Left ventricle myocardium superior (tissue), 1 donor: ENCODE measurements around the gene CDKAL1. TPM values are rescaled to one million over a fixed set of nuclear protein-coding genes. Genes with fewer than 3 reads are reported as not detected.
"Not testable (repeated sequence)": the region's sequence is repeated elsewhere in the genome, so short reads cannot be mapped to it uniquely, and the experiment has no call there.

Experiments used
- ATAC-seq: fragments of 200-7000 bp; cut with Tn5 transposase; one replicate; pipeline ENCODE4 v1.9.1; 2020; ENCODE audit warnings: mild to moderate bottlenecking, moderate library complexity
- DNase-seq: peaks from one replicate; pipeline ENCODE4 v3.0.0-alpha.2; 2020
- intact Hi-C: fragments of 100-400 bp; cut with micrococcal nuclease; formaldehyde crosslinking; loops from one replicate; pipeline ENCODE4 v1.11.0; 2022
- long read RNA-seq: library from polyadenylated mRNA; unstranded; transcript quantifications from one replicate; pipeline ENCODE4 v2.0.0, GENCODE V29; 2021
- total RNA-seq: library from RNA; stranded (reverse); fragmentation: NEBNext Ultra II Directional; extraction: Animal tissue kit (Norgen Biotek cat#: 25700); gene quantifications from one replicate; pipeline ENCODE4 v1.2.1, GENCODE V29; 2021
- donor health status: DM: no; HTN: yes; CAD: no; lungs with severe emphysema.

The CDKAL1 gene
- 9.9 TPM for total RNA-seq
- long read RNA-seq, transcript CDKAL1-201 (16 exons, 3,272 nt): major isoform, 6 of 10 reads
- long read RNA-seq, partial matches to known transcripts: 2 of 10 reads
- long read RNA-seq, other reads (novel, unspliced or antisense): 2 of 10 reads

DNA sequence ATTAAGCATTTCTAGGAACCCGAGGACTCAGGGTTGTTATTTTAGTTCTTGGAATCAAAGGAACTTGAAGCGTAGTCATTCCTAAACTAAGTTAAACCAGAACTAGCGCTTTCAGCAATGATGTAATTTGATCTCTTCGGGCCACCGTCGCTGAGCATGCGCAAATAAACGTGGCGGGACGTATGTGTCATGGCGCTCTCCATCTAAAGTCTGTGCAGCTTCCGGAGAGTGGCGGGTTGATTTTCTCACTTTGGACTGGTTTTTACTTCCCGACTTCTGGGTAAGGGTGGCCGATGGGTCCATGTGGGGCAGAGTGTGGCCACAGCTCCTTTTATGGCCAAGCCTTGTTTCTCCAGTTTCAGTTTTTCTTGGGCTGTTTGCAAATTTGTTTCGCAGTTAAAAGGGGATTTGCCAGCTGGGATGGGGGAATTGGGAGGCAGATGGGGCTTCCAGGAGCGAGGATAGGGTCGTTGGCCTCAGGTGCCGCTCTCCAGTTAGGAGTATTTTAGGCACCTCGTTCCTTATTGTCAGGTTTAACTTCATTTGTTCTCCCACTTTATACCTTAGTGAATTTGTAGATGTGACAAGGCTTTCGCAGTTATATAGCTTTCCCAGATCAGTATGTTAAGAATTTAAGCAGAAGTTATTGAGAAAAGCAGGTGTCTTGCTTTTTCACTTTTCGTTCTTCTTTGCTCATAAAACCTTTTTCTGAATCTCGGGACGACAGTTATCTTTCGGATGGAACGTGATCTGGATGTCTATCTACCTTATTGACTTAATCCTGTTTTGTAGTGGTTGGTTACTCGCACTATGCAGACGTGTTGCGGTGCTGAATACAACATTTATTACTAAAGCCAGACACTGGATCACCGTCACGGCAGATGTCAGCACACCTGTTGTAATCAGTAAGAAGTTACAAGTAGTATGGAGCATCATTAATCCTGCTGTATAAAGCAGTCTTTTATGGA lies at the start of gene CDKAL1:
Gene CDKAL1, plus strand, starts transcription at position 163 of the 968 bp plus-strand sequence. CDS start 11,894 bp downstream, outside the sequence.
- intact Hi-C loops: loop anchor here (5.0 kb wide), 1 partner anchor 132 kb away; the partner anchor contains the start of gene E2F3
- DNase-seq (peak; percentile 90), ATAC-seq (peak; percentile 96)

GRCh38 chr6:20486641-20487040 lies 47.6 kb upstream of the CDKAL1 start:
- no peak for ATAC-seq
- DNase-seq: no peak
- intact Hi-C loops: no loop called here

- intact Hi-C loops: no loop called here
- DNase-seq (no peak), ATAC-seq (no peak)
These were observed 46.4 kb upstream of the CDKAL1 start for GRCh38 chr6:20487669-20488375.

GRCh38 chr6:20490591-20490990 lies 43.7 kb upstream of the CDKAL1 start:
- intact Hi-C loops: no loop called here
- ATAC-seq: no peak

DNA sequence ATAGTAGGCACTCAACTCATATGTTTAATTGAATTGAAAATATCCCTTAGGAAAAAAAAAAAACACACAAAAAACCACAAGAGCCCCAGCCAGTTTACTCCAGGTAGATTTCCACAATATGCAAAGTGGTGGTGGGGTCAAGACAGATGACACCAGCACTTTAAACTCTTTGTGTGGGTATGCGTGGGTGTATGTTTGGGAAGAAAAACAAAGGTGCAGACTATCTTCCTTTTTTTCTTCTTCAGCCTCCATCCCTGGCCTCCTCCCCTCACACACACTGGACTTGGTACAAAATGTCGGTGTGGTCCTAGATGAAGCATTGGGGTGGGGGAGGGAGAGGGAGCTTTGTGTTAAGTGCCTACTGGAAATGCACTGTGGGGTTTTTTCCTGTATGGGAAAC lies 42.2 kb upstream of the CDKAL1 start:
- ATAC-seq: no peak
- intact Hi-C loops: no loop called here
- no peak for DNase-seq

More at GRCh38 chr6:20490591-20490990, 43.7 kb upstream of the CDKAL1 start:
- no peak for DNase-seq

DNA sequence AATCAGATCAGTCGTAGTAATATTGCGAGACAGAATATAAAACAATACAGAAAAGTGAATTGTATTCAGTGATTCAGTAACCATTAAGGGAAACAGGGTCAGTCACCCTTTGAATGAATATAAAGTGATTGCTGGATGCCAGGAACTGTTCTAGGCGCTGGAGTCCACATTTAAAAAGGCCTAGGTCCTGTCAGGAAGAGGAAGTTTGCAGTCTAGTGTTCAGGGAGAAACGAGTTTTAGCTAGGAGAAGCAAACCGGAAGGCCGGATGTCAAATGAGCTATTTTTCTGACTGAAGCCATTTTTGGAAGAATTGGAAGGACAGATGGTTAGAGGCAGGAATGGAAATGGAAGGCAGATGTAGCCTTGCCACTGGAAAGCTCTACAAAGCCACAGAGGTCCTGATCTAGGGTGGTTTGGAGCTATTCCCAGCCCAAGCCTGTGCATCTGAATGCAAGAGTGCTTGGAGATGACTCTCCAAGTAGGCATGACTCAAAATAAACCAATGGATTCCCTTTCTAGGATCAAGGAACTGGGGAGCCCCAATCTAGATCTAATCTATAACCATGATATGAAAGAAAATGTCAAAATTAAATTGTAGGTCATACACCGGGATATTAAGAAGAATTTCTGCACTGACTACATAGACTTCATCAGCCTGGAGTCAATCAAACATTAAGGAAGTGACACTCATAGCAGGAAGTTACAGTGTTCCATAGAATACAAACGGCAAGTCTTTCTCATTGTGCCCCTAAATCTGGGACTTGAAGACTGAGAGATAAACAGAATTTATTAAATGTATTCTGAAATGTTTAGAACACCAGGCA lies 36.8 kb upstream of the CDKAL1 start:
- intact Hi-C loops: no loop called here
- ATAC-seq (no peak), DNase-seq (no peak)

DNA sequence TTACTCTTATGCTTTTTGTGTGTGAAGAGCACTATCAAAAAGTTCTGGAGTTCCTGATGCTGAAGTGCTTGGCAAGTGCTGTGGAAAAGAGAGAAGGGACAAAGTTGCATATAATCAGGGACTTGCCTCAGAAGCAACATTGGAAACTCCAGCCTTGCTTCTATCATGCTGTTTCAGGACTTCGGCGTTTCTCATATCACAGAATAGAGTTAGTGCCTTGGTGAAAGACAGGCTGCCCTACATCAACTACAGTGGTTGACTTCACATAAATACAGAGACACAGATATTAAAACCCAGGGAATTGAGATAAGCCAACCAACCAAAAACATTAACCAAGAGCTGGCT lies 36.2 kb upstream of the CDKAL1 start:
- no peak for ATAC-seq
- intact Hi-C loops: no loop called here

GRCh38 chr6:20509212-20509611 lies 25.0 kb upstream of the CDKAL1 start:
- ATAC-seq: no peak
- intact Hi-C loops: no loop called here
- no peak for DNase-seq

More for the DNA sequence above, 36.2 kb upstream of the CDKAL1 start:
- DNase-seq: no peak

- ATAC-seq (no peak), DNase-seq (no peak)
- intact Hi-C loops: no loop called here
These were observed 22.4 kb upstream of the CDKAL1 start for GRCh38 chr6:20511852-20512251.

DNA sequence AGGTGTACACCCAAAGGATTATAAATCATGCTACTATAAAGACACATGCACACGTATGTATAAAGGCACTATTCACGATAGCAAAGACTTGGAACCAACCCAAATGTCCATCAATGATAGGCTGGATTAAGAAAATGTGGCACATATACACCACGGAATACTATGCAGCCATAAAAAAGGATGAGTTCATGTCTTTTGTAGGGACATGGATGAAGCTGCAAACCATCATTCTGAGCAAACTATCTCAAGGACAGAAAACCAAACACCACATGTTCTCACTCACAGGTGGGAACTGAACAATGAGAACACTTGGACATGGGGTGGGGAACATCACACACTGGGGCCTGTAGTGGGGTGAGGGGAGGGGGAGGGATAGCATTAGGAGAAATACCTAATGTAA lies 9.0 kb upstream of the CDKAL1 start:
- intact Hi-C loops: loop anchor here (10.0 kb wide), 1 partner anchor 430 kb away; no protein-coding TSS in a partner anchor
- not testable (repeated sequence) for ATAC-seq, DNase-seq

DNA sequence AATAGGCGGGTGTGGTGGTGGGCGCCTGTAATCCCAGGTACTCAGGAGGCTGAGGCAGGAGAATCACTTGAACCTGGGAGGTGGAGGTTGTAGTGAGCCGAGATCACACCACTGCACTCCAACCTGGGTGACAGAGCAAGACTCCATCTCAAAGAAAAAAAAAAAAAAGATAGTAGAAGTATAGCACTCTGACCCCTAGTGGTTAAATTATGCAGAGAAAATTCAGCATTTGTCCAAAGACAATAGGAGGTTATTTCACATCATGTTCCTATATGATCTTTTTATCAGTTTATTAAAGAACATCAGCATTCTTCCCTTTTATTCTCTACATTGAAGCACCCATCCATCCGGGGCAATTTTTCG lies 5.2 kb upstream of the CDKAL1 start:
- intact Hi-C loops: loop anchor here (2.0 to 10.0 kb wide), 2 partner anchors 238 to 434 kb away; no protein-coding TSS in a partner anchor
- DNase-seq: not testable (repeated sequence)
- peak; percentile 72 for ATAC-seq

DNA sequence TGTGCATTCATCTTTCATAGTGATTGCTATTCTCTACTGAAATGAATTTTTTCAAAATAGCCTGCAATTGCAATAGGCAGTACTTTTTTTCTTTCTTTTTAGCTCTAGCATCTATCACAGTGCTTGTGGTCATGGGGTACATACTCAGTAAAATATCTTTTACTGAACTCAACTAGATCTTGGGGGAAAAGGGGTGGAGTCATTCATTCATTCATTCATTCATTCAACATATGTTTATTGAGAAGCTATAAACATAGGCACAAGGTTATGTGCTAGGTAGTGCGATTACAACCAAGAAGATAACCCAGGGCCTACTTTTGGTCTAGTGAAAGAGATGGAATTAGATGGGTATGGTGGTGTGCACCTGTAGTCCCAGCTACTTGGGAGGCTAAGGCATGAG lies 1.4 kb upstream of the CDKAL1 start:
- ATAC-seq: no peak
- intact Hi-C loops: loop anchor here (5.0 kb wide), 1 partner anchor 131 kb away; the partner anchor contains the start of gene E2F3
- no peak for DNase-seq

GRCh38 chr6:20533746-20534294 lies 437 bp upstream of the CDKAL1 start:
- ATAC-seq (no peak), DNase-seq (no peak)
- intact Hi-C loops: loop anchor here (5.0 kb wide), 1 partner anchor 132 kb away; the partner anchor contains the start of gene E2F3

GRCh38 chr6:20538131-20538662 lies 3.9 kb downstream of the CDKAL1 start:
- ATAC-seq (no peak), DNase-seq (no peak)
- intact Hi-C loops: no loop called here

DNA sequence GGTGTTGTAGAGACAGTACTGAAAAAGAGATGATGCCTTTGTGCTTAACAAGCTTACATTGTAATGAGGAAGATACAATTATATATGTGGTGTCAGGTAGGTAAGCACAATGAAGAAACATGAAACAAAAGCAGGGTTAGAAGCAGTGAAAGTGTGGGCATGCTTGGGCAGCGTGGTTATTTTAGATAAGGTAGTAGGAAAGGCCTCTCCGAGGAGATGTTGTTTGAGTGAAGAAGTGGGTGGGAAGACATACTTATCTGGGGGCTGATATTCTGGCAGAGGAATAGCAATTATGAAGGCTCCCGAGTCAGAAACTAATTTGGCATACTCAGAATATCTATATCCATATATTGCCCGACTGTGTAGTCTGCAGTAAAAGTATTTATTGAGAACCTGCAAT lies 4.7 kb downstream of the CDKAL1 start:
- DNase-seq: no peak
- intact Hi-C loops: no loop called here
- no peak for ATAC-seq

- ATAC-seq (no peak), DNase-seq (no peak)
- intact Hi-C loops: no loop called here
These were observed 5.1 kb downstream of the CDKAL1 start for GRCh38 chr6:20539387-20539786.

DNA sequence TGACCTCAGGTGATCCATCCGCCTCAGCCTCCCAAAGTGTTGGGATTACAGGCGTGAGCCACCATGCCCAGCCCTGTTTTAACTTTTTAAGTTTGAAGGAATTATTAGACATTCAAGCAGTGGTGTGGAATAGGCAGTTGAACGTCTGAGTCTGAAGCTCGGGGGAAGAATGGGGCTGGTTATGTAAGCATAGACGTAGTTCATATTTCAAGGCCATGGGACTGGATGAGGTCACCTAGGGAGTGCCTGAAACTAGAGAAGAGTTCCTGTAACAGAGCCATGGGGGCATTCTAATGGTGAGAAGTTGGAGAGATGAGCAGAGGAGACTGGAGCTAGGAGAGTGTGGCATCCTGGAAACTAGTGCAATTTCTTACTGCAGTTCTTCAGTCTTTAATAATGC lies 6.4 kb downstream of the CDKAL1 start:
- DNase-seq: no peak
- intact Hi-C loops: no loop called here
- ATAC-seq: peak; percentile 36

DNA sequence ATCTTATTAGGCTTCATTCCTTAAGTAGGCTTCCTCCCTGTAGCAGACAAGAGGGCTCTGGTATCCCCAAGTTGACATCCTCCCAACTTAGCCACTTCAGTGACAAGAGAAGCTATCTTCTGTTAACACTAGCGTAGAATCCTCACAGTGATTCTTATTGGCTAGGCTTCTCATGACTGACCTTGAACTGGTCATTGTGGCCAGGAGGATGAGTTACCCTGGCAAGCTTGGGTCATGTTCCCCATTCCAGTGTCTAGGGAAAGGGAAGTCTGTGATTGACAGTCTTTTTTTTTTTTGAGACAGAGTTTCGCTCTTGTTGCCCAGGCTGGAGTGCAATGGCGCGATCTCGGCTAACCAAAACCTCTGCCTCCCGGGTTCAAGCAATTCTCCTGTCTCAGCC lies 7.1 kb downstream of the CDKAL1 start:
- DNase-seq (no peak), ATAC-seq (no peak)
- intact Hi-C loops: no loop called here
